Activated CD4-positive, alpha-beta T cell treated with anti-CD3 and anti-CD28 coated beads, Interleukin-2, amount 50 U/mL, for 48 hours (primary cell): ENCODE data around the gene PCNX3.
A peak's percentile ranks its signal among the peaks of the same experiment; 100 is the strongest.

Experiments
- DNase-seq, 2 experiments: peaks; one replicate each; pipeline ENCODE4 v3.0.0-alpha.2; 2020

The PCNX3 gene

DNA sequence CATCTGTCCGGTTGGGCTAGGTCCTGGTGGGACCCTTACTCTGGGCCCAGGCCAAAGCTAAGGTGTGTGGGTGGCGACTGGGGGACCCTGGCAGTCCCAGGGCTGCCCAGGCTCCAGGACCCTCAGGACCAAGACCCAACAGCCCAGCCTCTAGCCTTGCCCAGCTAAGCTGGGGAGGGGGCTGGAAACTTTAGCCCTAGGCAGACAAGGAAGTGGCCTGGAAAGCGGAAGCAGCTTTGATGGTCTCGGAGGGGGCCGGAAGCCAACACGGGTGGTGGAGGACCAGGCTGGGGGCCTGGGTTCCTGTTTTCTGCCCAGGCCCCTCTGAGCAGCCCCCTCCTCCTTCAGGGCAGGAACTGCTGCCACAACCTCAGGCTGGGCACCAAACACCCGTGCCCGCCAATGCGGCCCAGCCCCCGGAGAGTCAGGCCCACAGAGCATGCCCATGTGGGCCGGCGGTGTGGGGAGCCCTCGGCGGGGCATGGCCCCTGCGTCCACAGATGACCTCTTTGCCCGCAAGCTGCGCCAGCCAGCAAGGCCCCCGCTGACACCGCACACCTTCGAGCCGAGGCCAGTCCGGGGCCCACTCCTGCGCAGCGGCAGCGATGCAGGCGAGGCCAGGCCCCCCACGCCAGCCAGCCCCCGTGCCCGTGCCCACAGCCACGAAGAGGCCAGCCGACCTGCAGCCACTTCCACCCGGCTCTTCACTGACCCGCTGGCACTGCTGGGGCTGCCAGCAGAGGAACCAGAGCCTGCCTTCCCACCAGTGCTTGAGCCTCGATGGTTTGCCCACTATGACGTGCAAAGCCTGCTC lies 25.1 kb downstream of the PCNX3 start:
- DNase-seq: peak; percentile 46 to 47

DNA sequence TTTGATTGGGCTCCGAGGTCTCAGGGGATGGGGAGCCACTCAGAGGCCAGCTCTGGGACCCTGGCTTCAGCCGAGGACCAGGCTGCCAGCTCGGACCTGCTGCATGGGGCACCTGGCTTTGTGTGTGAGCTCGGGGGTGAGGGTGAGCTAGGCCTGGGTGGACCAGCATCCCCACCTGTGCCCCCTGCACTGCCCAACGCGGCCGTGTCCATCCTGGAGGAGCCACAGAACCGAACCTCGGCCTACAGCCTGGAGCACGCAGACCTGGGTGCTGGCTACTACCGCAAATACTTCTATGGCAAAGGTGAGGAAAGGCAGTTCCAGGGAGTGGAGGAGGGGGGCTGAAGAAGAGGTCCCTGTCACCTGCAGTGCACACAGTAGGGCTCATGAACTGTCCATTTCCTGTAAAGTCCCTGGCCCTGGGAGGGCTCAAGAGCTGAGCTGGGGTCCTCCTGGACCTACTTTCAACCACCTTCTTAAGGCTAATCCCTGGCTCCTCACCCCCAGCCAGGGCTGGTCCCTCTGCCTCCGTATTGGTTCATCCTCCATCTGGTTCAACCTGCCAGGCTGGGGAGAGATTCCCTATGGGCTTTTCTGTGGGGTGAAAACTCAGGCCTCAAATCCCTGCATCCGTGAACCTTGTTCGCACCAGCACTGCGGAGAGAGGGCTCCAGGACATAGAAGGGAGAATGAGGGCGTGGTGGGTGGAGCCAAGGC lies 25.9 kb downstream of the PCNX3 start:
- DNase-seq: no peak

DNA sequence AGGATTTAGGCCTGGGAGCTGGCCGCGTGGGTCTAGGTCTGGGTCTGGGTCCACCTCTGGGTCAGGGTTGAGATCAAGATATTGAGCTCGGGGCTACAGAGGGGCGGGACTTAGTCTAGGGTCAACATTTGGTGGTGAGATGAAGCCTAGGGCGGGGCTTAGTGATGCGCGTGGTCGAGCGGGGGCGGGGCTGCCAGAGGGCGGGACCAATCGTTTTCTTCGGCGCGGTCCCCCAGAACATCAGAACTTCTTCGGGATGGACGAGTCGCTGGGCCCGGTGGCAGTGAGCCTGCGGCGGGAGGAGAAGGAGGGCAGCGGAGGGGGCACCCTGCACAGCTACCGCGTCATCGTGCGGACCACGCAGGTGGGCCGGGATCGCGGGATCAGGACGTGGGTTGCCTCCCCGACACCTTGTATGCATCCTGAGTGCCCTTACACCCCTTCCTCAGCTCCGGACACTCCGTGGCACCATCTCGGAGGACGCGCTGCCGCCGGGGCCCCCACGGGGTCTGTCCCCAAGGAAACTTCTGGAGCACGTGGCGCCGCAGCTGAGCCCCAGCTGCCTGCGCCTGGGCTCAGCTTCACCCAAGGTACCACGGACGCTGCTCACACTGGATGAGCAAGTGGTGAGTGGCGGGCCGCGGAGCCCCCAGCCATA lies 26.6 kb downstream of the PCNX3 start:
- peak in 1 of 2 experiments; percentile 35 for DNase-seq

DNA sequence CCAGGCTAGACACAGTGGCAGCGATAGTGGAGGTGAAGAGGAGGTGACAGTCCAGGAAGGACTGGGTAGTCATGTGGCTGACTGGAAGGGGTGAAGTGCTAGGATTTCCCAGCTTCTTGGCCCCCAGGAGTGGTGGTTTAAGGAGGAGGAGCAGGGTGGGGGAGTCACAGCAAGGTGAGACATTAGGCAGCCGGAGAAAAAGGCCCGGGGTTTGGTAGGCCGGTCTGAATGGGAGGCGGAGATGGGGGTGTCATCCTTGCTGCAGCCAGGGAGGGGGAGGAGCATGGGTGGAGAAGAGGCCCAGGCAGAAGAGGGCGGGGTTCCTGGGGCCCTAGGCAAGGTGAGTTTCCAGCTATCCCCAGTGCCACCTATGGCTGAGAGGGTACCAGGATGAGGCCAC lies 28.4 kb downstream of the PCNX3 start:
- peak; percentile 33 to 48 for DNase-seq

DNA sequence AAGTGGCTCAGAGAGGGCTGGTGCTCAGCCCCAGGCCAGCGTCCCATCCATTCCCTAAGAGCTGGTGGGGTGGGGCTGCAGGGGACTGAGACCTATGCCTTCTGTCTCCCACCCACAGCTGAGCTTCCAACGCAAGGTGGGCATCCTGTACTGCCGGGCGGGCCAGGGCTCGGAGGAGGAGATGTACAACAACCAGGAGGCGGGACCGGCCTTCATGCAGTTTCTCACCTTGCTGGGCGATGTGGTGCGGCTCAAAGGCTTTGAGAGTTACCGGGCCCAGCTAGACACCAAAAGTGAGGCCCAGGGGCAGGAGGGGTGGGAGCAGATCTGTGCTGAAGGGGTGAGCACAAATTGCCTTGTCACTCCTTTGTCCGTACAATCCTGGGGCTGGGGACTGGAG lies 29.3 kb downstream of the PCNX3 start:
- DNase-seq: no peak

DNA sequence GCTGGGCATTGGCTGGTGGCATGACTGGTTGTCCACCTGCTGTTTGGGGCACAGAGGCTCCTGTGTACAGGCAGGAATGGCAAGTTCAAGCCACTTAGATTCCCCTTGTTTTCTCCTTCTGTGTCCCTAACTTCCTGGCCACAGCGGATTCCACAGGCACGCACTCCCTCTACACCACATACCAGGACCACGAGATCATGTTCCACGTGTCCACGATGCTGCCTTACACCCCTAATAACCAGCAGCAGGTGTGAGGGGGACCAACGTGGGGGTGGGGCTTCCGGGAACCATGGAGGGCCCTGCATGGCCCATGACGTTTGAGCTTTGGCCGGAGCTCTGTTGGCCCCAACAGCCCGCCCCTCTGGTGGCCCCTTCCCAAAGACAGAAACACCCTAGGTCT lies 30.1 kb downstream of the PCNX3 start:
- no peak for DNase-seq

DNA sequence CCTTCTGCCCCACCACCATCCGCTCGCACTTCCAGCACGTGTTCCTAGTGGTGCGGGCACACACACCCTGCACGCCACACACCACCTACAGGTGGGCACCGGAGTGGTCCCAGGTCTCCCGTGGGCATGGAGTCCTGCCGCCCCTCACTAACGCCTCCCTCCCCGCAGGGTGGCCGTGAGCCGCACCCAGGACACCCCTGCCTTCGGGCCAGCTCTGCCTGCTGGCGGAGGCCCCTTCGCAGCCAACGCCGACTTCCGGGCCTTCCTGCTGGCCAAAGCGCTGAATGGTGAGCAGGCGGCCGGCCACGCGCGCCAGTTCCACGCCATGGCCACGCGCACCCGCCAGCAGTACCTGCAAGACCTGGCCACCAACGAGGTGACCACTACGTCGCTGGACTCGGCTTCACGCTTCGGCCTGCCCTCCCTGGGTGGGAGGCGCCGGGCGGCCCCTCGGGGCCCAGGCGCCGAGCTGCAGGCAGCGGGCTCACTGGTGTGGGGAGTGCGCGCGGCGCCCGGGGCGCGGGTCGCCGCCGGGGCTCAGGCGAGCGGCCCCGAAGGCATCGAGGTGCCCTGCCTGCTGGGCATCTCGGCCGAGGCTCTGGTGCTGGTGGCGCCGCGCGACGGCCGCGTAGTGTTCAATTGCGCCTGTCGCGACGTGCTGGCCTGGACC lies 30.8 kb downstream of the PCNX3 start:
- DNase-seq: no peak

DNA sequence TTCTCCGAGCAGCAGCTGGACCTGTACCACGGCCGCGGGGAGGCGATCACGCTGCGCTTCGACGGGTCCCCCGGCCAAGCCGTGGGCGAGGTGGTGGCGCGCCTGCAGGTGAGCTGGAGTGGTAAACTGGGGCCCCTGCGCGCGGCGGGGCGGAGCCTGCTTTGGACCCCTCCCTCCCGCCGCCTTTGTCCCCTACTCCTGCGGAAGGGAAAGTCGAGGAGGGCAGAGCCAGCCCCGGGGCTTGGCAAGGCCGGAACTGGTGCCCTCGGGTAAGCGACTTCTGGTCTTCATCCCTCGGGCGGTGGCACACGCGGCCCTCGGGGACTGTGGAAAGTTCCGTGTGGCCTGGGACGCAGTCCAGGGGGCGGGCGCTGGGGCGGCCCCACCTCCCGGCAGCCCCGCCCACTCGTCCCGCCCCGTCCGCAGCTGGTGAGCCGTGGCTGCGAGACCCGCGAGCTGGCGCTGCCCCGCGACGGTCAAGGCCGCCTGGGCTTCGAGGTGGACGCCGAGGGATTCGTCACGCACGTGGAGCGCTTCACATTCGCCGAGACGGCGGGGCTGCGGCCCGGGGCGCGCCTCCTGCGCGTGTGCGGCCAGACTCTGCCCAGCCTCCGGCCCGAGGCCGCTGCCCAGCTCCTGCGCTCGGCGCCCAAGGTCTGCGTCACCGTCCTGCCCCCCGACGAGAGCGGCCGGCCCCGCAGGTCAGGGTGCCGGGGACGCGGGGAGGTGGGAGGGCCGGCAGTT lies 31.6 kb downstream of the PCNX3 start:
- no peak for DNase-seq

DNA sequence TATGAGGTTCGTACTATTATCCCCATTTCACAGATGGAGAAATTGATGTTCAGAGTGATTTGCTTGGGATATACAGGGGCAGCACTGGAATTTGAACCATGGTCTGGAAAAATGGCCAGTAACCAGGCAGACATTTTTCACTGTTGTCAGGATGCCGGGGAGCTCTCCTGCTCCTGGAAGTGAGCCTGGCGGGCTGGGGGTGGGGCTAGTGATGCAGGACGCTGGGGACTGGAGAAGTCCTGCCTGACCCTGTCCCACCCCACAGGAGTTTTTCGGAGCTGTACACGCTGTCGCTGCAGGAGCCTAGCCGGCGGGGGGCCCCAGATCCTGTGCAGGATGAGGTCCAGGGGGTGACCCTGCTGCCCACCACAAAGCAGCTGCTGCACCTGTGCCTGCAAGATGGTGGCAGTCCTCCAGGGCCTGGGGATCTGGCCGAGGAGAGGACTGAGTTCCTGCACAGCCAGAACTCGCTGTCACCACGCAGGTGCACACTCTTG lies 33.5 kb downstream of the PCNX3 start:
- DNase-seq: no peak

DNA sequence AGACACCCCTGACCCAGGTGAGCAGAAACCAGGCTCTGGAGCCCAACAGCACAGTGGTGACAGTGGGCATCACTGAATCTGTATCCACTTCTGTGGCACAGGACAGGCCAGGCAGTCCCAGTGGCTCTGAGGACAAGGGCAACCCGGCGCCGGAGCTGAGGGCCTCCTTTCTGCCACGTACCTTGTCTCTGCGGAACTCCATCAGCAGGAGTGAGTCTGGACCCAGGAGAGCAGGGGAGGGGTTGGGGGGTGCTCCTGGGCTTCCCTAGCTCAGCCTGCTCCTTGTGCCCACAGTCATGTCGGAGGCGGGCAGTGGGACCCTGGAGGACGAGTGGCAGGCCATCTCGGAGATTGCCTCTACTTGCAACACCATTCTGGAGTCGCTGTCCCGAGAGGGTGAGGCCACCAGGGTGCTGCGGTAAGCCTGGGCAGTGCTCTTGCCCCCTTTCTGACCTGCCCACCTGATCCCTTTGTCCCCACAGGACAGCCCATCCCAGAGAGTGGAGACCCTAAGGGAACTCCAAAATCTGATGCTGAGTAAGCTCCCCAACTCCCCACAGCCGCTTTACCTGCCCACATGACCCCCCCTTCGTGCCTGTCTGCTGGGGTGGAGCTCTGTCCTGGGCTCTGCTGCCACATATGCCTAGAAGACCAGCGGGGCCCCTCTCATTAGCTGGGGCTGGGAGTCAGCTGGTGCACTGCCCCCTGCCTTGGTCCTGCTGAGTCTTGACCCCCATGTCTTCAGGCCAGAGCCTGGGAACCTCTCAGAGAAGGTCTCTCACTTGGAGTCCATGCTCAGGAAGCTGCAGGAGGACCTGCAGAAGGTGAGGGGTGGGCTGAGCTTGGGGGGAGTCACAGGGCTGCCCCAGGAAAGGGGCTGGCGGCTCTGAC lies 34.3 kb downstream of the PCNX3 start:
- no peak for DNase-seq

DNA sequence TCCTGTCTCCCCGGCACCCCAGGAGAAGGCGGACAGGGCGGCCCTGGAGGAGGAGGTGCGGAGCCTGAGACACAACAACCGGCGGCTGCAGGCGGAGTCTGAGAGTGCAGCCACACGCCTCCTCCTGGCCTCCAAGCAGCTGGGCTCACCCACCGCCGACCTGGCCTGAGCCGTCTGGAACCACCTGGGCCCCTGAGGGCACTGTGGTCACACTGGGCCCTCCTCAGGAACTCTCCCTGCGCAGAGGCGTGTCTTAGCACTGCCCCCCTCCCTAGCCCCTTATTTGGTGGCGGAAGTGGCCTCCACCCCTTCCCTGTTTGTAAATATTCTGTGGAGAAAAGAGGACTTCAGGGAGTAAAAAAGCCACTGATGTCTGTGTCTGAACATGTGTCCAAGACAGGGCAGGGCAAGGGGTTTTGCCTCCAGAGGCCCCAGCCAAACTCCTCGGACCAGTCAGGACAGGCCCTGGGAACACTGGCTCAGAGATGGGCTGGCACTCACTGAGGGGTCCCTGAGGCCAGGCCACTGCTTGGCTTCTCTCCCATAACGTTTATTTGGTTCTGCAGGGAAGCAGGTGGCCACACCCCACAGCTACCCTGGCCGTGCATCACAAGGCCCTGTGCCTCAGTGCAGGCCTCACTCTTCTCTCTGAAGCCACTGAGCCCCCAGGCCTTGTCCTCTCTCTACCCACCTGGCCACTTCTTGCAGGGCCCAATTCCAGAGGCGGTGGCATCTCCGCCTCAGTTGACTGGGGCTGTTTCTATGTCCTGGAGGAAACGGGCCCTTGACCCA lies 35.2 kb downstream of the PCNX3 start:
- no peak for DNase-seq

DNA sequence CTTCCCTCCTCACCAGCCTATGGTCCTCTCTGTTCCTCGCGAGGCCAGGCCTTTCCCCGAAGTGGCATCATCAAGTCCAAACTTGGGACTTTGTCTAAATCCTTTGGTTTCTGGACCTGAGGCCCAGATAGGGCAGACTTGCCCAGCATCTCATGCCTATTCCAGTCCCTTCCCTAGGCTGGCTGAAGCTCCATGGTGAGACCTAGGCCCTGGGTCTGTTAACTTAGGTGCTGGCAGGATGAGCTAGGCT lies 35.7 kb downstream of the PCNX3 start:
- no peak for DNase-seq

DNA sequence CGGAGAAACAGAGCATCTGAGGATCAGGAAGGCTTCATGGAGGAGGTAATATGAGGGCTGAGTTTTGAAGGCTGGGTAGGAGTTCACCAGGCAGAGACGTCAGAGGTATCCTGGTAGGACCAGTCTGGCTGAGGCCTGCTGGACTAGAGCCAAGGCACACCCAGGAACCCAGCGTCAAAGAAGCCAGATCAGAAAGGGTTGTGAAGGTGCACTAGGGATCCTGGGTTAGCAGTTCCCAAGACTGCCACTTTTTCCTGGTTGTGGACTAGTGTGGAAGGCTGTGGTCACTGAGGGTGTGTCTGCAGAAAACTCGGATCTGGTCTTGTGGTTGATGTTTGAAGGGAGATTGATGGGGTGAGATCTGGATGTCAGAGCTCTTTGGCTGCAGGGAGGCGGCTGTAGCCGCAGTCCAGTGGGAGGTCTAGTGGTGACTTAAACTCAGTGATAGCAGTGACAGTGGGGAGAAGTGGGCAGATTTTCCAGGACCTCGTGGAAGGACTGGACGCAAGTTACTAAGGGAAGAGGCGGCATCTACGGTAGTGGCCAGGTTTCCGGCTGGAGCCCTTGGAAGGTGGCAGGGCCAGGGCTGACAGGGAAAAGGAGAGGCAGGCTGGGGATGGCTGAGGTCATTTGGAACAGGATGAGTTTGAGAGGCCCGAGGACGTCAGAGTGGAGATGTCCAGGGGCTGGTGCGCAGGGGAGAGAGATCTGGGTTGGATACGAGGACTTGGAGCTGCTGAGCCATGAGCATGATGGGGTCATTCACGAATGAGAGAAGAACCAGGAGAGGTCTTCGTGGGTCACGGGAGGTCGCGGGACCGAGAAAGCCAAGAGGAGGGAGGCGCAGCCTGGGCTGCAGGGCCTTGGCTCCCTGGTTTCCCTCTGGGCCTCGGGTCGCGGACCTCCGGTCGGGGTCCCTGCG lies 36.3 kb downstream of the PCNX3 start:
- DNase-seq: no peak

DNA sequence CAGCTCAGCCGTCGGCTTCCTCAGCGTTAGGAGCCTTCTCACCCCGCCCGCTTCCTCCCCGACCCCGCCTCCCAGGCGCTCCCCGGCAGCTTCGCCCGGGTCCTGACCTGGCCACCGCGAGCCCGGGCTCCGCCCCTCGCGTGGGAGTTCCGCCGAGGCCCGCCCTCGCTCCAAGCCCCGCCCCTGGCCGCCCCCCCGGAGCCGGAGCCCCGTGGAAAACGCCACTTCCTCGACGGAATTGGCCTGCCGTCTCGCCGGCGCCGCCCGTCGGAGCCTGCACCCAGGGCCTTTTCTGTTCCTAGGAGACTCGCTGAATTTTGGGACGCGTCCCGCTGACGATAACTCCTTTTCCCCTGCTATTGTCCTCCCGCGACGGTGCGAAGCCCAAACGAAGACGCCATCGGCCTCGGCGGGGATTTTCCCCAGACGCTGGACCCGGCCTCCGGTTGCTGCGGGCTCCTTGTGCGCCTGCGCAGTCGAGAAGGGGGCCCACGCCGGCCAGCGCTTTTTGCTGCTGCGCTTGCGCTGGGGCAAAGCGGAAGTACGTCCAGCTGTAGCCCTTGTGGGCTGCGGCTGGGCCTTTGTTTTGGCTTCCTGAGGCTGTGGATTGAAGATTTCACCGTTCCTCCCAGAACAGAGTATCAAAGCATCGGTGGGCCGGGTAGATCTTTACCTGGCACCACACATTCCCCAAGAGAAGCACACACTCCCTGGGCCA lies 37.1 kb downstream of the PCNX3 start:
- peak; percentile 97 for DNase-seq

DNA sequence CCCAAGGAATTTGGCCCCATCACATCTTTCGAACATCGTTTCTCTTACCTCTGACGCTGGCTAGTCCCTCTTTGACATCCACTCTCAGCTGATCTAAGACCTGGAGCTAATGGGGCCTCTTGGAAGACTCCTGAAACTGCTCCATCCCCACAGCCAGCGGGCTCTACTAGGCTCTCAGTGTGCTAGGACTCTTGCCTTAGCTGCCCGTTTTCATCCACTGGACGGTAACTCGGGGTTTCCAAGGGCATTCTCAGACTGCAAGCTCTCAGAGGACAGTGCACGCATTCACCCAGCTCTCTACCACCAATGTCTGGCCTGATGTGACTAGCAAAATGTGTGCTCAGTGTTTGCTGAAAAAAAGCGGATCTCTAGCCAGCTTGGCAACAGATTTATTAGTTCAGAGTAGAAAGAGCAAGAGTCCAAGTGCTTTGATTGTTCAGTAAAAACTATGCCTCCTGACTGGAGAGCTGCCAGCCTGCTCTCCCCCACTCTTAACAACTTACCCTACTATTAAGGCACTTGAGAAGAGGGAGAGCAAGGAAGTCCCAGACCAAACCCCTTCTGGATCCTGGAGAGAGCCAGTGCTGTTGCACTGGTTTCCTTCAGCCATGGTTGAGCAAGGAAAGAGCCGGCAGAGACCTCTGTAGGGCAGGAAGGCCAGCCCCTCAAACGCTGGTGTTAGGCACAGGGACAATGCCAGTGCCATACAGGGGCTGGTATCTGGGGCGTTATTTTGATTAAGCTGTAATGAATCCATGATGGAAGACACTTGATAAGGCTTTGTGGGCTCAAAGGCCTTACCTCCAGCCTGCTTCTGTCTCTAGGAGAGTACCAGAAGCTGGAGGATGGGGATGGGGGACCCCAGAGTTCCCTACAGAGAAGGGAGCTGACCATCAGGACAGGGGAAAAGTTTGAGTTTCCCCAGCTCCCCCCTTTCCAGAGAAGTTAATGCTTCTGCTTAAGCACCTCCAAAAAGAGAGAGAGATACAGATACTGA lies 38.0 kb downstream of the PCNX3 start:
- no peak for DNase-seq

DNA sequence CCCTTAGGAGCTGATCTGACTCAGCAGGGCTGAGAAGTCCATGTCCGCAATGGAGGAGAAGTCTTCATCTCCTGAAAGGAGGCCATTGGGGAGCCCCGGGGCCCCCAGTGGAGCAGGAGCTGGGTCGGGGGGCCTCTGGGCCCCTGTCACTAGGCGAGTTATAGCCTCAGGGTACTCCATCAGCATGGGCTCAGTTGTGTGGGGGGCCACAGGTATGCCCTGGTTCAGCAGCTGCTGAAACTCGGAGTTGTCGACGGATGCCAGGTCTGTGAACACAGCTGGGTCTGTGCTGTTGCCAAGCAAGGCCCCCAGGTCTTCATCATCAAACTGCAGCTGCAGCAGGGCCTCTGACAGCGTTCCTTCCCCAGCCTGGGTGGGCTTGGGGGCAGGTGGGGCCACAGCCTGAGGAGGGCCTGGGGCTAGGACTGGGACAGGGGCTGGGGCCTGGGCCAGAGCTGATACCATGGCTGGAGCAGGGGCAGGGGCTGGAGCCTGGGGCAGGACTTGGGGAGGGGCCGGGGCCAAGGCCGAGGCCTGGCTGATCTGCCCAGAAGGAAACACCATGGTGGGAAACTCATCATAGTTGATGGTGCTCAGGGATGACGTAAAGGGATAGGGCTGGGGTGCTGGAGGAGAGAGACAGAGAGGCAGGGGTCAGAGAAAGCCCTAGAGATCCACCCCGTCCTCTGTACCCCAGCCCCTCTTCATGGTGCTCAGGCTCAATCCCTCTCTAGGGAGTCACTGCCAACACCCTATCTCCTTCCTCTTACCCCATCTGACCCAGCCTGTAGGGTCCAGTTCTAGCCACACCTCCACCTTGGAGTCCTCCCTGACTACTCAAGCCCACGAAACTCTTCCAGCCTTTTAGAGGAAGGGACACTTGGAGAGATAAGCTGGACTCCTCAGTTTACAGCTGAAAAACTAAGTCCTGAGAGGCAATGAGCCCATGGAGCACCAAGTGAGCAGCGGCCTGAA lies 39.1 kb downstream of the PCNX3 start:
- DNase-seq: no peak
